ENCODE data around the gene SH3PXD2A. TPM values are rescaled to one million over a fixed set of nuclear protein-coding genes. Genes with fewer than 3 reads are reported as not detected.
"Not testable (repeated sequence)": the region's sequence is repeated elsewhere in the genome, so short reads cannot be mapped to it uniquely, and the experiment has no call there.

SH3PXD2A gene
- total RNA-seq, 4 donors from 2014 or later = 12.1 to 68.5 (median 21.7) TPM

DNA sequence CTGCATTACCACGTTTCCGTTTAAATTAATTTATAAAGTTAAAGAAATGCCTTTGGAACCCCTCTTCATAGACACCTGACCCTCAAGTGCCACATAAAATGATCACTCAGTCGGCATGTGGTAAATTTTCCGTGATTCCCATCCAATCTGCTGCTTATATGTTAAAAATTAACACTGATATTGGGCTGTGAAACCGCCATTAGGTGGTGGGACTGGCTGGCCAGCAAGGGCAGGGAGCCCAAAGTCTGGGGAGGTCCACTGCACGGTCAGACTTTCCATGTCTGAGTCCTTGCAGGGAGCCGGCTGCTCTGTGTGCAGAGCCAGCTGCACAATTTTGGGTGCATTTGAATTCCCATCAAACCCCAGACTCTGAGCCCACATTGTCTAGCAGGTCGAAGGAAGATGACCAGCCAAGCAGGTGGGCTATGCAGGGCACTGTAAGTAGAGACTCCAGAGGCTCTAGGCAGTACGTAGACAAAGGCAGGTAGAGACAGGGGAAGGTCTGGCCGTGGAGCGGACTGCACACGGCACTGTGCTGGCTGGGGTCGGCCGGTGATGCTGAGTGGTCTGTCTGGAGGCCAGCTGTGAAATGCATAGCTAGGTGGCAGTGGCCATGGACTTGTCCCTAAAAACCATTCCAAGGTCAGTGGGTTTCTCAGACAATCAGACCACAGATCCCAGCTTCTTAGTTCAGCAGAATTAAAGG is 122.9 kb downstream of the SH3PXD2A start:
- TF ChIP-seq POLR2A (IDR thresholded peaks at IDR 0.05) = no peak
- TF ChIP-seq, protein P1, sequence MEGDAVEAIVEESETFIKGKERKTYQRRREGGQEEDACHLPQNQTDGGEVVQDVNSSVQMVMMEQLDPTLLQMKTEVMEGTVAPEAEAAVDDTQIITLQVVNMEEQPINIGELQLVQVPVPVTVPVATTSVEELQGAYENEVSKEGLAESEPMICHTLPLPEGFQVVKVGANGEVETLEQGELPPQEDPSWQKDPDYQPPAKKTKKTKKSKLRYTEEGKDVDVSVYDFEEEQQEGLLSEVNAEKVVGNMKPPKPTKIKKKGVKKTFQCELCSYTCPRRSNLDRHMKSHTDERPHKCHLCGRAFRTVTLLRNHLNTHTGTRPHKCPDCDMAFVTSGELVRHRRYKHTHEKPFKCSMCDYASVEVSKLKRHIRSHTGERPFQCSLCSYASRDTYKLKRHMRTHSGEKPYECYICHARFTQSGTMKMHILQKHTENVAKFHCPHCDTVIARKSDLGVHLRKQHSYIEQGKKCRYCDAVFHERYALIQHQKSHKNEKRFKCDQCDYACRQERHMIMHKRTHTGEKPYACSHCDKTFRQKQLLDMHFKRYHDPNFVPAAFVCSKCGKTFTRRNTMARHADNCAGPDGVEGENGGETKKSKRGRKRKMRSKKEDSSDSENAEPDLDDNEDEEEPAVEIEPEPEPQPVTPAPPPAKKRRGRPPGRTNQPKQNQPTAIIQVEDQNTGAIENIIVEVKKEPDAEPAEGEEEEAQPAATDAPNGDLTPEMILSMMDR (IDR thresholded peaks at IDR 0.05) = no peak
- DNase-seq = no peak
- Histone ChIP-seq H3K36me3 (no peaks in the 10 kb centered on the region), H3K9me3 (no peaks in the 10 kb centered on the region), H3K4me1 (peaks cover 0 to 8% (median 0%) of the 10 kb centered on the region in 4 donors), H3K27ac (no peak overlapping the region), H3K27me3 (no peaks in the 10 kb centered on the region), H3K4me3 (no peak overlapping the region)

GRCh38 chr10:103731609-103732270 is 123.6 kb downstream of the SH3PXD2A start:
- Histone ChIP-seq H3K36me3 (no peaks in the 10 kb centered on the region), H3K27ac (no peak overlapping the region), H3K4me1 (peaks cover 0 to 8% (median 0%) of the 10 kb centered on the region in 4 donors), H3K27me3 (no peaks in the 10 kb centered on the region), H3K9me3 (no peaks in the 10 kb centered on the region), H3K4me3 (no peak overlapping the region)
- TF ChIP-seq POLR2A (IDR thresholded peaks at IDR 0.05) = no peak
- TF ChIP-seq, protein P1 (IDR thresholded peaks at IDR 0.05) = no peak
- no peak for DNase-seq

DNA sequence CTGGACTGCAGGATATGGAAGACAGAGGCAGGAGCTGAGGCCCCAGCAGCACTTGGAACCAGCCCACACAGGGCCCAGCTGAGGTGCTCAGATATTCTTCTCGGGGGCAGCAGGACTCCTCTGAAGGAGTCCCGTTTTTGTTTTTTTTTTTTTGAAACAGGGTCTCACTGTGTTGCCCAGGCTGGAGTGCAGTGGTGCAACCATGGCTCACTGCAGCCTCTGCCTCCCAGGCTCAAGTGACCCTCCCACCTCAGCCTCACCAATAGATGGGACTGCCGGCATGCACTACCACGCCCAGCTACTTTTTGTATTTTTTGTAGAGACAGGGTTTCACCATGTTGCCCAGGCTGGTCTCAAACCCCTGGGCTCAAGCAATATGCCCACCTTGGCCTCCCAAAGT is 124.3 kb downstream of the SH3PXD2A start:
- H3K36me3 ChIP-seq, H3K4me3 ChIP-seq, DNase-seq, H3K27ac ChIP-seq, H3K9me3 ChIP-seq, H3K4me1 ChIP-seq, H3K27me3 ChIP-seq: not testable (repeated sequence)

DNA sequence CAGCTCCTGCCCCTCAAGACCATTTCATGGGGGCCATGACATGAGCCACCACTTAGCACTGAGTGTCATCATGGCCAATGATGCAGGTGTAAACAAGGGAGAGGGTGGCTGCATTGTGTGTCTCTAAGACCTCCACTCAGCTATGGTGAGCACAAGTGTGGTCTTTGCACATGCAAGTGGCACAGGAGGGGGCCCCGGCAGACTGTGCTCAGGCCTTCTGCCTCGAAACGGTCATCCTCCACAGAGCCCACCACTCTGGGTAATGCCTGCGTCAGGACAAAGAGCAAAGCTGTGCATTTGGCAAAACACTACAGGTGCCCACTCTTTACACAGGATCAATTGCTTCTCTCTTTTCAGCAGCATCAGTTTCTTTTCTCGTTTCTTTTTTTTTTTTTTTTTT is 125.5 kb downstream of the SH3PXD2A start:
- Histone ChIP-seq H3K27me3 (no peaks in the 10 kb centered on the region), H3K4me3 (no peak overlapping the region), H3K4me1 (peaks cover 0 to 8% (median 0%) of the 10 kb centered on the region in 4 donors), H3K27ac (no peak overlapping the region), H3K9me3 (no peaks in the 10 kb centered on the region), H3K36me3 (no peaks in the 10 kb centered on the region)
- no peak for DNase-seq
- TF ChIP-seq, protein P1 (IDR thresholded peaks at IDR 0.05) = no peak
- TF ChIP-seq POLR2A (IDR thresholded peaks at IDR 0.05) = no peak

DNA sequence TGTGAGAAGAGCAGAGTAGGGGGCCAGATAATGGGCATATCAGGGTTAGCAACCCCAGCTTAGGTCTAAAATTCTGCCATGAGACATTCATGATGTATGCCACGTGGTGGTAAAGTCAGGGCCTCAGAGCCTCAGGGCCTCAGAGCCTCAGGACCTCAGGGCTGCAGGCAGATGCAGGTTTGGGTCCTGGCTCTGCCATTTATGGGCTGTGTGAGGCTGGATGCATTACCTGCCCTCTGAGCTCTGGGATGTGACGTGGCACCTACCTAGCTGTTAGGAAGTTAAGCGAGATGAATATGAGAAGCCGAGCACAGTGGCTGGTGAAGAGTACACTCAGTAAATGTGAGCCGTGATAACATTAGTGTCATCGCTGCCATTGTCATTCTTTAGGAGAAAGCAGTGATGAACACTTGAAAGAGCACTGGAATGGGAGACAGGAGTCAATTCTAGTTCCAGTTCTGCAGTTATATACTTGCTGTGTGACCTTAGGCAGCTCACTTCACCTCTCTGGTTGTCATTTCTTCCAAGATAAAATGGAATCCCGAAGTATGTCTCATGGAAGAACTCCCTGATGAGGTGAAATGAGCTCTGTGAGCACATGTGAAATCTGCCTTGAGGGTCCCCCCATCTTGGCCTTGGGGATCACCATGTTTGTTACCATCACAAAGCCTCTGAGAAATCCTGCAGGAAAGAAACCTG is 127.2 kb downstream of the SH3PXD2A start:
- TF ChIP-seq, protein P1 (IDR thresholded peaks at IDR 0.05) = no peak
- TF ChIP-seq POLR2A (IDR thresholded peaks at IDR 0.05) = no peak
- DNase-seq = no peak

GRCh38 chr10:103727546-103727963 is 127.8 kb downstream of the SH3PXD2A start:
- no peaks in the 10 kb centered on the region for H3K9me3 ChIP-seq
- no peak for TF ChIP-seq POLR2A (IDR thresholded peaks at IDR 0.05)
- TF ChIP-seq, protein P1 (IDR thresholded peaks at IDR 0.05) = no peak
- H3K36me3 ChIP-seq = peaks cover 0 to 6% (median 0%) of the 10 kb centered on the region in 3 donors
- no peak overlapping the region for H3K4me3 ChIP-seq
- peaks cover 0 to 3% (median 0%) of the 10 kb centered on the region in 4 donors for H3K4me1 ChIP-seq
- no peak overlapping the region for H3K27ac ChIP-seq
- DNase-seq = no peak
- H3K27me3 ChIP-seq = no peaks in the 10 kb centered on the region

More for the DNA sequence above, 127.2 kb downstream of the SH3PXD2A start:
- no peak overlapping the region for H3K27ac ChIP-seq
- peaks cover 0 to 1% (median 0%) of the 10 kb centered on the region in 3 donors for H3K36me3 ChIP-seq
- H3K9me3 ChIP-seq = no peaks in the 10 kb centered on the region
- no peak overlapping the region for H3K4me3 ChIP-seq
- H3K27me3 ChIP-seq = no peaks in the 10 kb centered on the region
- peaks cover 0 to 8% (median 0%) of the 10 kb centered on the region in 4 donors for H3K4me1 ChIP-seq

Data from Peyer's patch (tissue), 4 donors.